Left renal pelvis (tissue), 4 donors: ENCODE measurements around the gene DNM3. TPM values are rescaled to one million over a fixed set of nuclear protein-coding genes. Genes with fewer than 3 reads are reported as not detected.

Source experiments
- DNase-seq, 4 donors: peaks; one replicate each; pipeline ENCODE4 v3.0.0-alpha.2; 2013; ENCODE audit warnings: low read depth in 4 of 4, low spot score in 3 of 4
- polyA plus RNA-seq, 4 donors: library from polyadenylated mRNA; unstranded; fragments of 120-200 nt; gene quantifications; one replicate each; pipeline ENCODE4 v1.2.1, GENCODE V29; 2013; ENCODE audit not compliant: insufficient read length in 4 of 4

DNM3 gene
- polyA plus RNA-seq, 4 donors: 3.8 to 6.6 (median 4.6) TPM

DNA sequence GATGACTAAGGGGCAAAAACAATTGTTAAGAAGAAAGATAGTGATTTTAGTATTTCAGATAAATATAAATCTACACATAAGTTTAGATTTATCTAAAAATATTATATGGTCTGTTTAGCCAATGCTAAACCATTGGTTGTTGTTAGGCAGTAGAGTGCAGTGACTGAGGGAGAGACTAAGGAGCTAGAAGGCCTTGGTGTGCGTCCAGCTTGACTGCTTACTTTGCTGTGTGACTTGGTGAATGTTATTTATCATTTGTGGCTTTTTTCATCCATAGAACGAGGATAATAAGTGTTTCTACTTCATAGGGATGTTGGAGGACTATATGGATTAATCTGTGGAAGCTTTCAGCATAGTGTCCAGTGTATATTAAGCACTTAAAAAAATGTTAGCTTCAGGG is 314.5 kb downstream of the DNM3 start:
- DNase-seq: no peak

- no peak for DNase-seq
These were observed 320.9 kb downstream of the DNM3 start for GRCh38 chr1:172162236-172162635.

DNA sequence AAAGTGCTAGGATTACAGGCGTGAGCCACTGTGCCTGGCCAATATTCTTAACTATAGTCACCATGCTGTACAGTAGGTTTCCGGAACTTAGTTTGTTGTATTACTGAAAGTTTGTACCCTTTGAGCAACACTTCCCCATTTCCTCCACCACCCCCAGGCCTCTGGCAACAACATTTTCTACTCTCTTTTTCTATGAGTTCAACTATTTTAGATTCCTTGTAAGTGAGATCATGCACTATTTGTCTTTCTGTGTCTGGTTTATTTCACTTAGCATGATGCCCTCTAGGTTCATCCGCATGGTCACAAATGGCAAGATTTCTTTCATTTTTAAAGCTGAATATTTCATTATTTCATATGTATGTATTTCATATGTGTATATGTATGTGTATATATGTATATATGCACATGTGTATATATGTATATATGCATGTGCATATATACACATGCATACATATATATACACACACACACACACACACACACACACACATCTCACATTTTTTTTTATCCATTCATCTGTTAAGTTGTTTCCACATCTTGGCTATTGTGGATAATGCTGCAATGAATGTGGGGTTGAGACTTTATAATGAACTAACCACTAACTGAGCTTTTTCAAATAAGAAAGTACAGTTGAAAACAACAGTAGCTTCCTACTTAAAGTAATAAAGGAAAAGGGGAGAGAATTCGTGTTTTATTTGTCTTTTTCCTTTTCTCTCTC is 322.4 kb downstream of the DNM3 start:
- no peak for DNase-seq

- no peak for DNase-seq
These were observed 324.1 kb downstream of the DNM3 start for GRCh38 chr1:172165403-172165802.

GRCh38 chr1:172167796-172168596 is 326.7 kb downstream of the DNM3 start:
- no peak for DNase-seq

DNA sequence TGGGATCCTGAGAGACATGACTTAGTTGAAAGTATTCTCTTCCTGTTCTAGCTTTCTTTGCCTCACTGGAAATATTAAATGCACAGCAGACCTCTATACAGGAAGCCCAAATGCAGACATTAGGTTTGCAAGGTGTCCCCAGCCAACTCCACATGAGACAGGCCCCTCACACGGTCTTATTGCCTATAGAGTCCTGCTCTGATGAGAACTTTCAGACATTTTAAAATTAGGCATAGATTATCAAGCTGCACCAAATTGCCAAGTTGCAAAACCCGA is 327.2 kb downstream of the DNM3 start:
- DNase-seq: no peak

- DNase-seq: no peak
These were observed 328.5 kb downstream of the DNM3 start for GRCh38 chr1:172169836-172170235.

DNA sequence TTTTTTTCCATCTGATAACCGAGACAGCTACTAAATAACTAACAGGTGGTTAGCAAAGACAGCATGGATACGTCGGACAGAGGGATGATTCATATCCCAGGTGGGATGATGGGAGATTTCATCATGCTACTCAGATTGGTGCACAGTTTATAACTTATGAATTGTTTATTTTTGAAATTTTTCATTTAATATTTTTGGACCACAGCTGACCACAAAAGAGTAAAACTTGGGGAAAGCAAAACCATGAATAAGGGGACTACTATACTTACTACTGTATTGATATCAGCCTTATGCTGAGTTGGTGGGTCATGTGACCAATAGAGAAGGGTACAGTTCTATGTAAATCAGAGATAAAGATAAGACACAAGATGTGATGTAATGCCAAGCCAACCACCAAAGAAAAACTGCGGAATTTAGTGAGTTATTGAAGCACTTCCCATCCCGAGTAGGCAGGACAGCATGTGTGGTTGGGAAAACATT is 331.1 kb downstream of the DNM3 start:
- no peak for DNase-seq

GRCh38 chr1:172176206-172176605 is 334.9 kb downstream of the DNM3 start:
- DNase-seq: no peak

- DNase-seq: no peak
These were observed 336.6 kb downstream of the DNM3 start for GRCh38 chr1:172177849-172178248.

GRCh38 chr1:172178886-172179285 is 337.6 kb downstream of the DNM3 start:
- DNase-seq: no peak

DNA sequence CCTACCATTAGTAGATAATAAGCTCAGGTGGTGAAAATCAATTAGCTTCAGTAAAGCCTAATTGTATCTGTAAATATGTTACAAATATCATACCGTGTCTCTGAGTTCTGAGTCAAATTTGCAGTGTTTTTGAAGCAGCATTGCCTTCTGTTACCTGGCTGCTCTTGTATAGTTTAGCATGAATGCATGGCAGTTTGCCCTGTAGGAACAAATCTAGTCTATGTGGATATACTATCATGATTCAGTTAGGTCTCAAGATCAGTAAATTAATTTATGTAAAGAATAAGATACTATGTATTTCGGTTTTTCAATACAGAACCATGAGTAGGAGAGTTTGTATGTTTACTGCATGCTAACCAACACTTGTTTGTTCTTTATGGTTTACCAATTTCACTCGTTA is 338.6 kb downstream of the DNM3 start:
- DNase-seq: no peak

- no peak for DNase-seq
These were observed 339.4 kb downstream of the DNM3 start for GRCh38 chr1:172180501-172181285.

- DNase-seq: no peak
These were observed 343.4 kb downstream of the DNM3 start for GRCh38 chr1:172184506-172185191.

DNA sequence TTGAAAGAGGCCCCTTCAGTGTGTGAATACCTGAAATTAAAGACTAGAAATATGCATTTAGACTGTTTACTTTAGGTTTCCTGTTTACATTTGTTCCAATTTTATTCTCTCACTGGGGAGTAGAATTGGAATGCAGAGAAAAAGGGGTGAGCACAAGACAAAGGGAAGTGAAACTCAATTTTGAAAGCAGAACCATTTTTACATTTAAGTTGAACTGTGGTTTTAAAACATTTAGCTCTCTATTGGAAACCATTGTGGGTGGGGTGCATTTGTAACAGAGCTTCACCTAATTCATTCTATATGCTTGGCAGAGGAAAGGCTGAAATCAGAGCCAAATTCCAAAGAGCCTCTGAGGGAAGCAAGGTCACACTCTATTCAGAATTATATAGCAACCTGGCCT is 343.9 kb downstream of the DNM3 start:
- DNase-seq: no peak

DNA sequence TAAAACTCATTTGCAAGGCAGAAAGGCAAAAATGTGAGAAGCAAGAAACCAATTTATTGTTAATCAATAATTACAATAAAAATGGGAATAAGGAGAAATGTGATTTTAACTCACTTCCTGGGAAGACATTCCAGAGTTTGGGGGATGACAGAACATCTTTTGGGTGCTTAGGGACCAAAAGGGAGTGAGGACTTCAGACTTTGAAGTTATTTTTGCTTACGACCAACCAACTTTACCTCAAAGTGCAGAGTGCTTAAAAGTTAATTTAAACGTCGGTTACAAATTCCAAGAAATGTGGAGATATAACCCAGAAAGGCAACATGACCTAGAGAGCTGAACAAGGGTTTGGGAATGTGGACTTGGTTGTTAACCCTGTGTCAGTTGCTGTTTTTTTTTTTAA is 344.7 kb downstream of the DNM3 start:
- no peak for DNase-seq

DNA sequence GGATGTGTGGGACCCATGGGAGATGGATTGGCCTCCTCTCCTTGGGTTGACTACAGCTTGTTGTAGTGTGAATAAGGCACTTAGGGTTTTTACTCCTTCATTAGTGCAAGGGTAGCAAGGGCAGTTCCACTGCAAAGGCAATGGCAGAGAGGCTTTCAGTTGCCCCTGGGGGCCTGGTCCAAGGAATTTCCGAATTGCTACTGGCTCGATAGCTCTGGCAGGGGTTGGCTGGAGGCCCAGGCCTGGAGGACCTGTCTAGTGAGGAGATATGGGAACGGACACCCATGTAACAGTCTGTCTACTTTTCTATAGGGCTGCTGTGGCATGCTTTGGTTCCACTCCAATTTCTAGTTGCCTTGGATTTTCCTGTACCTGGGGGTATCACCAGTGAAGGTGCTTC is 360.3 kb downstream of the DNM3 start:
- no peak for DNase-seq

GRCh38 chr1:172203135-172203823 is 362.0 kb downstream of the DNM3 start:
- peak in 1 of 4 donors; percentile 49 for DNase-seq

GRCh38 chr1:172203902-172204301 is 362.6 kb downstream of the DNM3 start:
- no peak for DNase-seq

- no peak for DNase-seq
These were observed 365.0 kb downstream of the DNM3 start for GRCh38 chr1:172206256-172206655.
